ENCODE data around the gene PSRC1. TPM values are rescaled to one million over a fixed set of nuclear protein-coding genes. Genes with fewer than 3 reads are reported as not detected.

The PSRC1 gene
- total RNA-seq, 1 experiment from 2014 or later: 21.3 TPM

- intact Hi-C loops (cut with micrococcal nuclease; ENCODE audit: unreplicated experiment): no loop called here
- Mint-ChIP-seq H3K4me1 (ENCODE audit: low read depth, unreplicated experiment) (no peaks in the 10 kb centered on the region), H3K4me3 (ENCODE audit: low read depth, unreplicated experiment) (no peak overlapping the region), H3K27me3 (ENCODE audit: unreplicated experiment) (no peaks in the 10 kb centered on the region), H3K9me3 (ENCODE audit: low read depth, unreplicated experiment) (no peaks in the 10 kb centered on the region), H3K36me3 (ENCODE audit: insufficient read depth, unreplicated experiment) (peaks cover 5% of the 10 kb centered on the region), H3K27ac (ENCODE audit: unreplicated experiment) (no peak overlapping the region)
- DNase-seq: no peak
- CTCF ChIA-PET: no interaction called here
- BruUV-seq (replicated peaks): no TSS peak
- TF ChIP-seq CTCF (IDR thresholded peaks at IDR 0.05; ENCODE audit: unreplicated experiment): no peak
Observed at GRCh38 chr1:109319114-109319513, 36.2 kb upstream of the PSRC1 start.

- no peak overlapping the region for H3K4me3 Mint-ChIP-seq (ENCODE audit: low read depth, unreplicated experiment)
- H3K9me3 Mint-ChIP-seq (ENCODE audit: low read depth, unreplicated experiment): no peaks in the 10 kb centered on the region
- no peaks in the 10 kb centered on the region for H3K27me3 Mint-ChIP-seq (ENCODE audit: unreplicated experiment)
- H3K27ac Mint-ChIP-seq (ENCODE audit: unreplicated experiment): no peak overlapping the region
- intact Hi-C loops (cut with micrococcal nuclease; ENCODE audit: unreplicated experiment): no loop called here
- CTCF ChIA-PET: no interaction called here
- no peak for DNase-seq
- no peak for TF ChIP-seq CTCF (IDR thresholded peaks at IDR 0.05; ENCODE audit: unreplicated experiment)
- H3K4me1 Mint-ChIP-seq (ENCODE audit: low read depth, unreplicated experiment): no peaks in the 10 kb centered on the region
- no TSS peak for BruUV-seq (replicated peaks)
- peaks cover 5% of the 10 kb centered on the region for H3K36me3 Mint-ChIP-seq (ENCODE audit: insufficient read depth, unreplicated experiment)
Observed at GRCh38 chr1:109316506-109316905, 33.6 kb upstream of the PSRC1 start.

GRCh38 chr1:109315288-109315687, 32.3 kb upstream of the PSRC1 start:
- intact Hi-C loops (cut with micrococcal nuclease; ENCODE audit: unreplicated experiment): no loop called here
- no peak for TF ChIP-seq CTCF (IDR thresholded peaks at IDR 0.05; ENCODE audit: unreplicated experiment)
- Mint-ChIP-seq H3K9me3 (ENCODE audit: low read depth, unreplicated experiment) (no peaks in the 10 kb centered on the region), H3K4me3 (ENCODE audit: low read depth, unreplicated experiment) (no peak overlapping the region), H3K4me1 (ENCODE audit: low read depth, unreplicated experiment) (no peaks in the 10 kb centered on the region), H3K27me3 (ENCODE audit: unreplicated experiment) (no peaks in the 10 kb centered on the region), H3K36me3 (ENCODE audit: insufficient read depth, unreplicated experiment) (no peaks in the 10 kb centered on the region), H3K27ac (ENCODE audit: unreplicated experiment) (no peak overlapping the region)
- CTCF ChIA-PET: no interaction called here
- no peak for DNase-seq
- no TSS peak for BruUV-seq (replicated peaks)

GRCh38 chr1:109314795-109315194, 31.9 kb upstream of the PSRC1 start:
- Mint-ChIP-seq H3K4me1 (ENCODE audit: low read depth, unreplicated experiment) (no peaks in the 10 kb centered on the region), H3K27ac (ENCODE audit: unreplicated experiment) (no peak overlapping the region), H3K36me3 (ENCODE audit: insufficient read depth, unreplicated experiment) (no peaks in the 10 kb centered on the region), H3K27me3 (ENCODE audit: unreplicated experiment) (no peaks in the 10 kb centered on the region), H3K4me3 (ENCODE audit: low read depth, unreplicated experiment) (no peak overlapping the region), H3K9me3 (ENCODE audit: low read depth, unreplicated experiment) (no peaks in the 10 kb centered on the region)
- intact Hi-C loops (cut with micrococcal nuclease; ENCODE audit: unreplicated experiment): no loop called here
- CTCF ChIA-PET: no interaction called here
- no peak for DNase-seq
- no TSS peak for BruUV-seq (replicated peaks)
- TF ChIP-seq CTCF (IDR thresholded peaks at IDR 0.05; ENCODE audit: unreplicated experiment): no peak

All from Calu3 (cell line).